Liver (tissue), 9 donors: ENCODE results near the gene OR10H4. TPM values are rescaled to one million over a fixed set of nuclear protein-coding genes. Genes with fewer than 3 reads are reported as not detected.
A peak's percentile ranks its signal among the peaks of the same experiment; 100 is the strongest.
"Not testable (repeated sequence)": the region's sequence is repeated elsewhere in the genome, so short reads cannot be mapped to it uniquely, and the experiment has no call there.

Source experiments
- DNase-seq: peaks from one replicate; pipeline ENCODE4 v3.0.0-alpha.2; 2017; ENCODE audit warnings: low spot score
- H3K27ac ChIP-seq, 2 donors: one replicate each; pipeline ENCODE4 v1.7.0; 2013; ENCODE audit warnings: inconsistent platforms in 2 of 2, low read length in 2 of 2, control low read depth in 1 of 2, low read depth in 1 of 2, mild to moderate bottlenecking in 1 of 2
- H3K27me3 ChIP-seq, 4 donors: one replicate each; pipeline versions ENCODE4 v1.6.1 to v1.7.0; 2013; ENCODE audit warnings: low read length in 3 of 4, inconsistent platforms in 1 of 4, mild to moderate bottlenecking in 1 of 4, moderate library complexity in 1 of 4; ENCODE audit not compliant: control insufficient read depth in 4 of 4, insufficient read depth in 4 of 4
- H3K36me3 ChIP-seq, 4 donors: one replicate each; pipeline versions ENCODE4 v1.6.1 to v1.7.0; 2013; ENCODE audit warnings: low read length in 3 of 4, mild to moderate bottlenecking in 3 of 4, low read depth in 1 of 4, moderate library complexity in 1 of 4; ENCODE audit not compliant: control insufficient read depth in 4 of 4, insufficient read depth in 3 of 4
- H3K4me1 ChIP-seq, 4 donors: one replicate each; pipeline versions ENCODE4 v1.6.1 to v1.7.0; 2013; ENCODE audit warnings: low read length in 3 of 4, mild to moderate bottlenecking in 3 of 4, moderate library complexity in 1 of 4; ENCODE audit not compliant: control insufficient read depth in 4 of 4, insufficient read depth in 4 of 4
- H3K4me3 ChIP-seq, 3 donors: one replicate each; pipeline versions ENCODE4 v1.6.1 to v1.7.0; 2013; ENCODE audit warnings: low read length in 3 of 3, control low read depth in 1 of 3, low read depth in 1 of 3, mild to moderate bottlenecking in 1 of 3
- H3K9ac ChIP-seq, 2 donors: one replicate each; pipeline ENCODE4 v1.7.0; 2013; ENCODE audit warnings: low read length in 2 of 2, mild to moderate bottlenecking in 2 of 2, moderate library complexity in 2 of 2, control low read depth in 1 of 2, low read depth in 1 of 2
- H3K9me3 ChIP-seq, 4 donors: one replicate each; pipeline versions ENCODE4 v1.6.1 to v1.7.0; 2013; ENCODE audit warnings: low read length in 3 of 4; ENCODE audit not compliant: control insufficient read depth in 4 of 4
- EGR1 ChIP-seq, 2 donors: IDR thresholded peaks; 2 replicates each; pipeline ENCODE4 v1.6.1; 2016 to 2018; ENCODE audit warnings: antibody characterized with exemption in 2 of 2, low read depth in 2 of 2
- FOXA1 ChIP-seq: IDR thresholded peaks from 2 replicates; pipeline ENCODE4 v1.6.1; 2016; ENCODE audit warnings: antibody characterized with exemption
- HNF4A ChIP-seq, 2 donors: conservative IDR thresholded peaks; 2 replicates each; pipeline ENCODE4 v1.6.1; 2016; ENCODE audit warnings: antibody characterized with exemption in 2 of 2, mild to moderate bottlenecking in 2 of 2
- HNF4G ChIP-seq: IDR thresholded peaks from 2 replicates; pipeline ENCODE4 v1.6.1; 2016; ENCODE audit warnings: antibody characterized with exemption
- JUND ChIP-seq, 2 donors: IDR thresholded peaks; 2 replicates each; pipeline ENCODE4 v1.6.1; 2016; ENCODE audit warnings: antibody characterized with exemption in 2 of 2
- RAD21 ChIP-seq, 2 donors: IDR thresholded peaks; 2 replicates each; pipeline ENCODE4 v1.6.1; 2016; ENCODE audit warnings: antibody characterized with exemption in 2 of 2, mild to moderate bottlenecking in 2 of 2
- REST ChIP-seq: IDR thresholded peaks from 2 replicates; pipeline ENCODE4 v1.6.1; 2016; ENCODE audit warnings: antibody characterized with exemption, mild to moderate bottlenecking
- RXRA ChIP-seq, 2 donors: IDR thresholded peaks; 2 replicates each; pipeline ENCODE4 v1.6.1; 2017 to 2018; ENCODE audit warnings: antibody characterized with exemption in 2 of 2, mild to moderate bottlenecking in 1 of 2
- SP1 ChIP-seq: IDR thresholded peaks from 2 replicates; pipeline ENCODE4 v1.6.1; 2018; ENCODE audit warnings: antibody characterized with exemption, mild to moderate bottlenecking
- TAF1 ChIP-seq: conservative IDR thresholded peaks from 2 replicates; pipeline ENCODE4 v1.6.1; 2016; ENCODE audit warnings: antibody characterized with exemption, mild to moderate bottlenecking
- YY1 ChIP-seq: IDR thresholded peaks from 2 replicates; pipeline ENCODE4 v1.6.1; 2016; ENCODE audit warnings: antibody characterized with exemption, mild to moderate bottlenecking
- WGBS: extraction: QIAGEN DNeasy Blood & Tissue Kit; methylation state at CpG from one replicate; pipeline ENCODE4 v1.1.7; 2013; 5-methylcytosine and 5-hydroxymethylcytosine counted together
- polyA plus RNA-seq, 2 donors: library from polyadenylated mRNA; stranded (reverse) in 1 of 2; unstranded in 1 of 2; fragments of 200-250 nt in 1 of 2; fragments of >200 nt in 1 of 2; fragmentation: Nextera tagmentation in 1 of 2; extraction: Ambion mirVana in 1 of 2; gene quantifications; one replicate each; pipeline versions ENCODE4 v1.2.1 to v1.2.3, GENCODE V29; 2013 to 2015
- total RNA-seq, 2 donors: library from RNA; depleted of rRNA; stranded (reverse); fragments of >200 nt; gene quantifications; one replicate each; pipeline ENCODE4 v1.2.3, GENCODE V29; 2014
- TF ChIP-seq, protein P1 (sequence below): IDR thresholded peaks from 2 replicates; pipeline ENCODE4 v1.6.1; 2016; ENCODE audit warnings: antibody characterized with exemption
- TF ChIP-seq, protein P2 (sequence below): IDR thresholded peaks from 2 replicates; pipeline ENCODE4 v1.6.1; 2016; ENCODE audit warnings: antibody characterized with exemption
- TF ChIP-seq, protein P3 (sequence below): fragments of 150-350 bp; IDR thresholded peaks from 2 replicates; pipeline ENCODE4 v1.5.1; 2017; ENCODE audit warnings: improper control_type of control experiment, low read depth, low read length; ENCODE audit not compliant: missing input control
- donor health status: healthy.
- donor health status: healthy.
- donor health status: healthy.
- donor health status: healthy.
- donor health status: healthy.

Gene OR10H4
- total and polyA plus RNA-seq, 4 donors, result not detected

- Histone ChIP-seq H3K4me3 (no peak overlapping the region), H3K27me3 (no peaks in the 10 kb centered on the region), H3K9me3 (no peaks in the 10 kb centered on the region), H3K36me3 (peaks cover 0 to 10% (median 9%) of the 10 kb centered on the region in 4 donors), H3K4me1 (peaks cover 9 to 58% (median 37%) of the 10 kb centered on the region in 4 donors), H3K27ac (no peak overlapping the region), H3K9ac (no peak overlapping the region)
- DNase-seq, result no peak
- TF ChIP-seq RAD21 (IDR thresholded peaks at IDR 0.05) (no peak), YY1 (no peak), RXRA (IDR thresholded peaks at IDR 0.05) (no peak), EGR1 (IDR thresholded peaks at IDR 0.05; ENCODE audit: low read depth in 2 of 2) (no peak), TAF1 (no peak), HNF4A (conservative IDR thresholded peaks at IDR 0.05) (no peak)
- TF ChIP-seq, protein P1, sequence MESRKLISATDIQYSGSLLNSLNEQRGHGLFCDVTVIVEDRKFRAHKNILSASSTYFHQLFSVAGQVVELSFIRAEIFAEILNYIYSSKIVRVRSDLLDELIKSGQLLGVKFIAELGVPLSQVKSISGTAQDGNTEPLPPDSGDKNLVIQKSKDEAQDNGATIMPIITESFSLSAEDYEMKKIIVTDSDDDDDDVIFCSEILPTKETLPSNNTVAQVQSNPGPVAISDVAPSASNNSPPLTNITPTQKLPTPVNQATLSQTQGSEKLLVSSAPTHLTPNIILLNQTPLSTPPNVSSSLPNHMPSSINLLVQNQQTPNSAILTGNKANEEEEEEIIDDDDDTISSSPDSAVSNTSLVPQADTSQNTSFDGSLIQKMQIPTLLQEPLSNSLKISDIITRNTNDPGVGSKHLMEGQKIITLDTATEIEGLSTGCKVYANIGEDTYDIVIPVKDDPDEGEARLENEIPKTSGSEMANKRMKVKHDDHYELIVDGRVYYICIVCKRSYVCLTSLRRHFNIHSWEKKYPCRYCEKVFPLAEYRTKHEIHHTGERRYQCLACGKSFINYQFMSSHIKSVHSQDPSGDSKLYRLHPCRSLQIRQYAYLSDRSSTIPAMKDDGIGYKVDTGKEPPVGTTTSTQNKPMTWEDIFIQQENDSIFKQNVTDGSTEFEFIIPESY, result no peak
- TF ChIP-seq, protein P2, sequence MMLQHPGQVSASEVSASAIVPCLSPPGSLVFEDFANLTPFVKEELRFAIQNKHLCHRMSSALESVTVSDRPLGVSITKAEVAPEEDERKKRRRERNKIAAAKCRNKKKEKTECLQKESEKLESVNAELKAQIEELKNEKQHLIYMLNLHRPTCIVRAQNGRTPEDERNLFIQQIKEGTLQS, result no peak
- TF ChIP-seq, protein P3, sequence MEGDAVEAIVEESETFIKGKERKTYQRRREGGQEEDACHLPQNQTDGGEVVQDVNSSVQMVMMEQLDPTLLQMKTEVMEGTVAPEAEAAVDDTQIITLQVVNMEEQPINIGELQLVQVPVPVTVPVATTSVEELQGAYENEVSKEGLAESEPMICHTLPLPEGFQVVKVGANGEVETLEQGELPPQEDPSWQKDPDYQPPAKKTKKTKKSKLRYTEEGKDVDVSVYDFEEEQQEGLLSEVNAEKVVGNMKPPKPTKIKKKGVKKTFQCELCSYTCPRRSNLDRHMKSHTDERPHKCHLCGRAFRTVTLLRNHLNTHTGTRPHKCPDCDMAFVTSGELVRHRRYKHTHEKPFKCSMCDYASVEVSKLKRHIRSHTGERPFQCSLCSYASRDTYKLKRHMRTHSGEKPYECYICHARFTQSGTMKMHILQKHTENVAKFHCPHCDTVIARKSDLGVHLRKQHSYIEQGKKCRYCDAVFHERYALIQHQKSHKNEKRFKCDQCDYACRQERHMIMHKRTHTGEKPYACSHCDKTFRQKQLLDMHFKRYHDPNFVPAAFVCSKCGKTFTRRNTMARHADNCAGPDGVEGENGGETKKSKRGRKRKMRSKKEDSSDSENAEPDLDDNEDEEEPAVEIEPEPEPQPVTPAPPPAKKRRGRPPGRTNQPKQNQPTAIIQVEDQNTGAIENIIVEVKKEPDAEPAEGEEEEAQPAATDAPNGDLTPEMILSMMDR, result no peak
- WGBS, result 87% methylated on average over 3 of the region's 3 CpGs
Observed at GRCh38 chr19:15928321-15928720, 20.5 kb upstream of the OR10H4 start.

GRCh38 chr19:15933761-15934331 lies 15.0 kb upstream of the OR10H4 start:
- peak overlapping the region; percentile 94 to 97 for H3K27ac ChIP-seq
- H3K4me3 ChIP-seq, result peak overlapping the region; percentile 69 to 73 (median 70)
- H3K36me3 ChIP-seq, H3K27me3 ChIP-seq, DNase-seq, H3K9me3 ChIP-seq: not testable (repeated sequence)
- WGBS, result 28% methylated on average over 12 of the region's 12 CpGs
- H3K9ac ChIP-seq, result peak overlapping the region; percentile 52 to 58
- peaks cover 6 to 34% (median 27%) of the 10 kb centered on the region in 4 donors for H3K4me1 ChIP-seq

DNA sequence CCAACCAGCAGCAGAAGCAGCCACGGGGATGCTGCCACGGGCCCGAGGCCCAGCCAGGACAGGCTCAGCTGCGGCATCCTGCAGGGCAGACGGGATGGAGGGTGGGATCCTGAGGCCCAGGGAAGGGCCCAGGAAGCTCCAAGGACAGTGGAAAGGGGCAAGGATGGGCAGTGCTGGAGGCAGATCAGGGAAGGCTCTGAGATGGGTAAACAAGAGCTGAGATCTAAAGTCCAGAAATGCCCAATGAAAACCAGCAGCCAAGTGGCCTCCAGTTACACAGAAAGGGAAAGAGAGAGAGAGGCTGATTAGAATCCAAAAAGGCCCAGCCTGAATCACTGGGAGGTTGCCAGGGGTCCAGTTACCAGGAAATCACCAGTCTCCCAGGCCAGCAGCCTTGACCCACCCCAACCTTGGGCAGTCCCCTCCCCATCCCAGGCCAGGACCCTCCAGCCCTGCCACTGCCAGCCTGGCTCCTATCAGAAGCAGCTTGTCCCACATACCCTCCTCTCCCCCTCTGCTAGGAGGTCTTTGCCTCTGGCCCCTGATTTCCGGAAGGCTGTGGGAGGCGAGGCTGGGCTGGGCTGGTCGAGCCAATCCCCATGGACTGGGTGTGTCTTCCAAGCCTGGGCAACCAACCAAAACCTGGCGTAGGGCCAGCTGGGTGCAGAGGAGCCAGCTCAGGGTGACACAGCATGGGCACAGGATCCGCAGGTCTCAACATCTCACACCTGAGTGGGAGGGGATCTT lies 14.3 kb upstream of the OR10H4 start, which contains the start of gene CYP4F11:
TSS of gene CYP4F11 (minus strand) at position 198 of the 747 bp plus-strand sequence. CDS start at position 77, 121 bp downstream.
- peak within 1 kb of the TSS; percentile 94 to 97 for H3K27ac ChIP-seq
- H3K9ac ChIP-seq, result peak within 1 kb of the TSS; percentile 52 to 58
- WGBS, result 17% methylated on average over 10 of the region's 10 CpGs
- H3K27me3 ChIP-seq, result no peaks in the 10 kb centered on the region
- DNase-seq, result peak; percentile 42
- no peaks in the 10 kb centered on the region for H3K9me3 ChIP-seq
- H3K36me3 ChIP-seq, result no peaks in the 10 kb centered on the region
- H3K4me1 ChIP-seq, result peaks cover 6 to 33% (median 24%) of the 10 kb centered on the region in 4 donors
- peak within 1 kb of the TSS; percentile 69 to 73 (median 70) for H3K4me3 ChIP-seq
- TF ChIP-seq YY1, result peak; percentile 56
- no peak for TF ChIP-seq RAD21 (IDR thresholded peaks at IDR 0.05)
- TF ChIP-seq EGR1 (IDR thresholded peaks at IDR 0.05; ENCODE audit: low read depth in 2 of 2), result no peak
- TF ChIP-seq RXRA (IDR thresholded peaks at IDR 0.05), result peak; percentile 77 to 81
- peak; percentile 76 for TF ChIP-seq FOXA1
- TF ChIP-seq HNF4A (conservative IDR thresholded peaks at IDR 0.05), result peak; percentile 88 to 92
- TF ChIP-seq, protein P2, result no peak
- peak; percentile 97 for TF ChIP-seq SP1
- peak in 1 of 2 donors; percentile 59 for TF ChIP-seq JUND (IDR thresholded peaks at IDR 0.05)
- TF ChIP-seq REST, result peak; percentile 87
- TF ChIP-seq, protein P1, result peak; percentile 57
- TF ChIP-seq HNF4G, result peak; percentile 76
